Left renal pelvis (tissue), 4 donors: ENCODE data around the gene SDK1. TPM values are rescaled to one million over a fixed set of nuclear protein-coding genes. Genes with fewer than 3 reads are reported as not detected.
"Not testable (repeated sequence)": the region's sequence is repeated elsewhere in the genome, so short reads cannot be mapped to it uniquely, and the experiment has no call there.

Experiments used
- DNase-seq, 4 donors: peaks; one replicate each; pipeline ENCODE4 v3.0.0-alpha.2; 2013; ENCODE audit warnings: low read depth in 4 of 4, low spot score in 3 of 4
- polyA plus RNA-seq, 4 donors: library from polyadenylated mRNA; unstranded; fragments of 120-200 nt; gene quantifications; one replicate each; pipeline ENCODE4 v1.2.1, GENCODE V29; 2013; ENCODE audit not compliant: insufficient read length in 4 of 4

Gene SDK1
- polyA plus RNA-seq, 4 donors = 4.0 to 8.4 (median 6.3) TPM

- DNase-seq = no peak
Measured at GRCh38 chr7:3568516-3568915, 267.5 kb downstream of the SDK1 start.

- no peak for DNase-seq
Measured at GRCh38 chr7:3569643-3570042, 268.6 kb downstream of the SDK1 start.

- DNase-seq = no peak
Measured at GRCh38 chr7:3573151-3573550, 272.1 kb downstream of the SDK1 start.

GRCh38 chr7:3574386-3574785 lies 273.3 kb downstream of the SDK1 start:
- no peak for DNase-seq

GRCh38 chr7:3575753-3576531 lies 274.9 kb downstream of the SDK1 start:
- no peak for DNase-seq

- DNase-seq = no peak
Measured at GRCh38 chr7:3578399-3578798, 277.3 kb downstream of the SDK1 start.

- no peak for DNase-seq
Measured at GRCh38 chr7:3579638-3580219, 278.7 kb downstream of the SDK1 start.

GRCh38 chr7:3582145-3582544 lies 281.1 kb downstream of the SDK1 start:
- DNase-seq = not testable (repeated sequence)

- DNase-seq = no peak
Measured at GRCh38 chr7:3585826-3586225, 284.8 kb downstream of the SDK1 start.

GRCh38 chr7:3588341-3588740 lies 287.3 kb downstream of the SDK1 start:
- no peak for DNase-seq

- DNase-seq = no peak
Measured at GRCh38 chr7:3589752-3590151, 288.7 kb downstream of the SDK1 start.

- DNase-seq = no peak
Measured at GRCh38 chr7:3591219-3591618, 290.2 kb downstream of the SDK1 start.

- no peak for DNase-seq
Measured at GRCh38 chr7:3591944-3592343, 290.9 kb downstream of the SDK1 start.

GRCh38 chr7:3592401-3593134 lies 291.5 kb downstream of the SDK1 start:
- no peak for DNase-seq

- DNase-seq = no peak
Measured at GRCh38 chr7:3594901-3595300, 293.8 kb downstream of the SDK1 start.

- DNase-seq = no peak
Measured at GRCh38 chr7:3598854-3599253, 297.8 kb downstream of the SDK1 start.

- DNase-seq = no peak
Measured at GRCh38 chr7:3605222-3605621, 304.2 kb downstream of the SDK1 start.

- DNase-seq = no peak
Measured at GRCh38 chr7:3606436-3606835, 305.4 kb downstream of the SDK1 start.

GRCh38 chr7:3607847-3608246 lies 306.8 kb downstream of the SDK1 start:
- DNase-seq = no peak

GRCh38 chr7:3616306-3616705 lies 315.3 kb downstream of the SDK1 start:
- DNase-seq = no peak

GRCh38 chr7:3630081-3630480 lies 329.0 kb downstream of the SDK1 start:
- no peak for DNase-seq

- DNase-seq = no peak
Measured at GRCh38 chr7:3634396-3634795, 333.3 kb downstream of the SDK1 start.
